HepG2 (cell line): Measurements from ENCODE around the gene CA12. TPM values are rescaled to one million over a fixed set of nuclear protein-coding genes. Genes with fewer than 3 reads are reported as not detected.

Experiments used
- ATAC-seq: fragments of 200-7000 bp; cut with Tn5 transposase; 3 replicates; pipeline ENCODE4 v1.9.1; 2020; ENCODE audit warnings: mild to moderate bottlenecking, moderate library complexity
- BruUV-seq: library from RNA; stranded (reverse); fragments of 400-500 nt; replicated peaks from 2 replicates; lab custom pipeline; 2021; lab: Mats Ljungman, UMichigan
- CTCF ChIA-PET: fragments of 300-600 bp; formaldehyde crosslinking; extraction: SDS; loops from one replicate; lab custom pipeline; 2021; ENCODE audit warnings: low total read pairs, inconsistent platforms, low intra/inter-chr PET ratio; lab: Yijun Ruan, JAX
- POLR2A ChIA-PET: fragments of 350-600 bp; sonication (Branson Sonifier 250); formaldehyde crosslinking; loops from one replicate; lab custom pipeline; 2020; ENCODE audit warnings: antibody characterized with exemption, inconsistent platforms; lab: Yijun Ruan, JAX
- DNase-seq: peaks from one replicate; pipeline ENCODE4 v3.0.0-alpha.2; 2015; ENCODE audit warnings: low spot score
- FAIRE-seq: peaks from 3 replicates; lab custom pipeline; 2011; peaks lifted over from hg19 to GRCh38; lab: Jason Lieb, UNC
- H2AFZ ChIP-seq: one replicate; pipeline ENCODE4 v1.6.1; 2011; ENCODE audit warnings: low read length, inconsistent platforms
- H3K27ac ChIP-seq: fragments of 300-600 bp; 3 replicates; pipeline ENCODE4 v1.8.0; 2011; ENCODE audit warnings: mixed run types, mild to moderate bottlenecking, mixed read lengths, low read length, inconsistent platforms; ENCODE audit not compliant: insufficient read depth; ENCODE audit errors: extremely low read length
- H3K27me3 ChIP-seq, 2 experiments: fragments of 200-600 bp in 1 of 2; 2 replicates in 1 of 2; 3 replicates in 1 of 2; pipeline versions ENCODE4 v1.6.0 to v1.8.0; 2011; ENCODE audit warnings: low read length in 2 of 2, mild to moderate bottlenecking in 2 of 2, moderate library complexity in 2 of 2, inconsistent platforms in 1 of 2; ENCODE audit not compliant: insufficient read depth in 2 of 2, control insufficient read depth in 1 of 2
- H3K36me3 ChIP-seq, 2 experiments: fragments of 200-600 bp in 1 of 2; replicated peaks in 1 of 2; 2 replicates in 1 of 2; 3 replicates in 1 of 2; pipeline versions ENCODE4 v1.5.1 to v1.8.0; 2011; ENCODE audit warnings: low read length in 2 of 2, inconsistent platforms in 1 of 2; ENCODE audit not compliant: insufficient read depth in 2 of 2, control insufficient read depth in 1 of 2
- H3K4me1 ChIP-seq: 2 replicates; pipeline ENCODE4 v1.5.1; 2012; ENCODE audit warnings: low read length, inconsistent platforms; ENCODE audit not compliant: insufficient read depth
- H3K4me2 ChIP-seq: 2 replicates; pipeline ENCODE4 v1.6.0; 2011; ENCODE audit warnings: low read depth, low read length, inconsistent platforms
- H3K4me3 ChIP-seq, 3 experiments: fragments of 200-600 bp in 1 of 3; sonication (generic), shearing (Covaris generic) in 1 of 3; replicated peaks in 1 of 3; 2 replicates each; pipeline ENCODE4 v1.5.1; 2011 to 2016; ENCODE audit warnings: low read length in 3 of 3, inconsistent platforms in 2 of 3, low read depth in 2 of 3, mild to moderate bottlenecking in 2 of 3, control low read depth in 1 of 3, mixed read lengths in 1 of 3; ENCODE audit not compliant: insufficient read depth in 1 of 3
- H3K79me2 ChIP-seq: one replicate; pipeline ENCODE4 v1.6.1; 2011; ENCODE audit warnings: low read length, inconsistent platforms; ENCODE audit not compliant: insufficient read depth
- H3K9ac ChIP-seq: 2 replicates; pipeline ENCODE4 v1.6.0; 2011; ENCODE audit warnings: mild to moderate bottlenecking, low read depth, low read length, inconsistent platforms; ENCODE audit not compliant: insufficient read depth
- H3K9me3 ChIP-seq: 2 replicates; pipeline ENCODE4 v1.5.1; 2012; ENCODE audit warnings: mild to moderate bottlenecking, low read length
- H4K20me1 ChIP-seq: 2 replicates; pipeline ENCODE4 v1.6.0; 2011; ENCODE audit warnings: inconsistent platforms, mild to moderate bottlenecking, low read length, moderate library complexity; ENCODE audit not compliant: insufficient read depth
- NR2C2 ChIP-seq: sonication (generic); formaldehyde crosslinking; IDR thresholded peaks from 2 replicates; pipeline ENCODE4 v1.4.0; 2020; ENCODE audit warnings: missing genetic modification reagents, mild to moderate bottlenecking, moderate library complexity, borderline replicate concordance
- PAWR ChIP-seq: sonication (generic); formaldehyde crosslinking; IDR thresholded peaks from 2 replicates; pipeline ENCODE4 v1.4.0; 2020; ENCODE audit warnings: missing genetic modification reagents, mild to moderate bottlenecking, borderline replicate concordance
- SALL2 ChIP-seq: sonication (generic); formaldehyde crosslinking; IDR thresholded peaks from 2 replicates; pipeline ENCODE4 v1.8.1; 2023; ENCODE audit warnings: mild to moderate bottlenecking, missing genetic modification reagents, inconsistent platforms
- ZNF337 ChIP-seq: sonication (generic); formaldehyde crosslinking; IDR thresholded peaks from 2 replicates; pipeline ENCODE4 v1.5.1; 2020; ENCODE audit warnings: missing genetic modification reagents, low read depth, mild to moderate bottlenecking, borderline replicate concordance
- ZNF441 ChIP-seq: sonication (generic); formaldehyde crosslinking; IDR thresholded peaks from 2 replicates; pipeline ENCODE4 v1.7.0; 2021; ENCODE audit warnings: missing genetic modification reagents, borderline replicate concordance
- ZNF549 ChIP-seq: sonication (generic); formaldehyde crosslinking; IDR thresholded peaks from 2 replicates; pipeline ENCODE4 v1.5.0; 2020; ENCODE audit warnings: missing genetic modification reagents
- ZNF605 ChIP-seq: sonication (generic); formaldehyde crosslinking; IDR thresholded peaks from 2 replicates; pipeline ENCODE4 v1.8.0; 2022; ENCODE audit warnings: mild to moderate bottlenecking, missing genetic modification reagents
- ZNF619 ChIP-seq: sonication (generic); formaldehyde crosslinking; IDR thresholded peaks from 2 replicates; pipeline ENCODE4 v1.4.0; 2020; ENCODE audit warnings: mild to moderate bottlenecking, missing genetic modification reagents
- WGBS: methylation state at CpG from one replicate; pipeline ENCODE4 v1.1.6; 2017; ENCODE audit warnings: low lambda C conversion rate; 5-methylcytosine and 5-hydroxymethylcytosine counted together
- in situ Hi-C: cut with HindIII; loops from 2 replicates; pipeline ENCODE4 v1.10.0; 2017; ENCODE audit warnings: low pct_unique_long_range_greater_than_20kb; ENCODE audit not compliant: extremely low pct_ligation_motif_present
- intact Hi-C: fragments of 100-400 bp; cut with micrococcal nuclease; formaldehyde crosslinking; loops from one replicate; pipeline ENCODE4 v1.10.0; 2022; ENCODE audit not compliant: unreplicated experiment
- polyA plus RNA-seq, 8 experiments: library from polyadenylated mRNA; depleted of rRNA in 3 of 8; stranded (reverse) in 7 of 8; unstranded in 1 of 8; fragments of >200 nt; fragmentation: Illumina TruSeq in 4 of 8; extraction: Trizol in 4 of 8; gene quantifications; 2 replicates each; pipeline versions ENCODE4 v1.2.1 to v1.2.3, GENCODE V29; 2011 to 2016; ENCODE audit warnings: low read depth in 4 of 8, missing spikeins in 1 of 8, mixed read lengths in 1 of 8; ENCODE audit not compliant: insufficient read depth in 1 of 8
- total RNA-seq, 5 experiments: library from RNA; depleted of rRNA; stranded (reverse); fragments of >200 nt; fragmentation: Illumina TruSeq; extraction: Trizol; gene quantifications; 2 replicates each; pipeline ENCODE4 v1.2.3, GENCODE V29; 2016; ENCODE audit warnings: low read depth in 1 of 5
- TF ChIP-seq, protein P1 (sequence below): sonication (generic); formaldehyde crosslinking; IDR thresholded peaks from 2 replicates; pipeline ENCODE4 v1.8.1; 2023; ENCODE audit warnings: missing genetic modification reagents, inconsistent platforms, borderline replicate concordance
- TF ChIP-seq, protein P2 (sequence below): IDR thresholded peaks from 2 replicates; pipeline ENCODE4 v1.6.1; 2016; ENCODE audit warnings: low read depth
- TF ChIP-seq, protein P3 (sequence below): sonication (generic); formaldehyde crosslinking; IDR thresholded peaks from 2 replicates; pipeline ENCODE4 v1.5.0; 2020; ENCODE audit warnings: missing genetic modification reagents
- TF ChIP-seq, protein P4 (sequence below): IDR thresholded peaks from 2 replicates; pipeline ENCODE4 v1.6.1; 2018; ENCODE audit warnings: missing genetic modification reagents

CA12 gene
- total and polyA plus RNA-seq, 2 of the 13 experiments (the other 11 are each of a cell fraction or from before 2014, with no cell fraction given), result 0.07 to 0.20 TPM

DNA sequence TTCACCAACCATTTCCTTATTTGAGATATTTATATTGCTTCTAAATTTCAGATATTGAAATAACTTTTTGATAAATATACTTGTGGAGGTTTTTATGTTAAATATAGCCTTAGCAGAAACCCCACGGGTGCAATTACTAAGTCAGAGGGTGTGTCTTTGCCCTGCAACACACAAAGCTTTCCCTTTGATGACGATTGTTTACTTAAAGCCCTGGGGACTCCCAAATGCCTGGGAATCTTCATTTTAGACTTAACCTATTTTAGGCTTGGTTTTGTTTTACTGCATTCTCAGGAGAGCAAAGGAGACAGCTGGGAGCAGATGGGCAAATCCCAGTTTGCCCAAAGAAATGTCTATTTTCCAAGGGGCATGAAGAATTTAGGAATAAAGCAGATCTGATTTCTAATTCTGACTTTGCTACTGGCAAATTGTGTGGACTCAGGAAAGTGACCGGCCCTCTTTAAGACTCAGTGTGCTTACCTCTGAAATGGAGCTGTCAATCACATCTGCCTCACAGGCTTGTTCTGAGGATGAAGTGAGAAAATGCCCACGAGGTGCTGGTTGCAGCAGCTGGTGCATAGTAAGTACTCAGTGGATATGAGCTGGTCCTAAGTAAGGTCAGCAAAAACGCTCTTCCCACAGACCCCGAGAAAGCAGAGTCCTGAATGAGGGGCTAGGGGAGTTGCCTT lies 49.3 kb upstream of the CA12 start:
- no peak overlapping the region for H2AFZ ChIP-seq
- intact Hi-C loops (no loop called here), in situ Hi-C loops (no loop called here)
- H3K27ac ChIP-seq, result no peak overlapping the region
- H3K36me3 ChIP-seq, result no peaks in the 10 kb centered on the region
- no peak overlapping the region for H3K4me2 ChIP-seq
- POLR2A ChIA-PET, result no interaction called here
- FAIRE-seq, result no peak
- H3K9me3 ChIP-seq, result peaks cover 5% of the 10 kb centered on the region; the same call in 1 of the 2 replicates
- WGBS, result 2% methylated on average over 6 of the region's 6 CpGs
- H3K4me3 ChIP-seq, result no peak overlapping the region
- TF ChIP-seq, protein P1, sequence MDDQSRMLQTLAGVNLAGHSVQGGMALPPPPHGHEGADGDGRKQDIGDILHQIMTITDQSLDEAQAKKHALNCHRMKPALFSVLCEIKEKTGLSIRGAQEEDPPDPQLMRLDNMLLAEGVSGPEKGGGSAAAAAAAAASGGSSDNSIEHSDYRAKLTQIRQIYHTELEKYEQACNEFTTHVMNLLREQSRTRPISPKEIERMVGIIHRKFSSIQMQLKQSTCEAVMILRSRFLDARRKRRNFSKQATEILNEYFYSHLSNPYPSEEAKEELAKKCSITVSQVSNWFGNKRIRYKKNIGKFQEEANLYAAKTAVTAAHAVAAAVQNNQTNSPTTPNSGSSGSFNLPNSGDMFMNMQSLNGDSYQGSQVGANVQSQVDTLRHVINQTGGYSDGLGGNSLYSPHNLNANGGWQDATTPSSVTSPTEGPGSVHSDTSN (CRISPR knock-in tag), result no peak
- no peak for TF ChIP-seq ZNF605 (CRISPR knock-in tag)
- no peak for TF ChIP-seq ZNF549 (CRISPR knock-in tag)
- TF ChIP-seq ZNF441, result no peak
- TF ChIP-seq NR2C2 (CRISPR knock-in tag), result no peak
- TF ChIP-seq SALL2, result no peak
- TF ChIP-seq ZNF619 (CRISPR knock-in tag), result no peak
- TF ChIP-seq, protein P2, sequence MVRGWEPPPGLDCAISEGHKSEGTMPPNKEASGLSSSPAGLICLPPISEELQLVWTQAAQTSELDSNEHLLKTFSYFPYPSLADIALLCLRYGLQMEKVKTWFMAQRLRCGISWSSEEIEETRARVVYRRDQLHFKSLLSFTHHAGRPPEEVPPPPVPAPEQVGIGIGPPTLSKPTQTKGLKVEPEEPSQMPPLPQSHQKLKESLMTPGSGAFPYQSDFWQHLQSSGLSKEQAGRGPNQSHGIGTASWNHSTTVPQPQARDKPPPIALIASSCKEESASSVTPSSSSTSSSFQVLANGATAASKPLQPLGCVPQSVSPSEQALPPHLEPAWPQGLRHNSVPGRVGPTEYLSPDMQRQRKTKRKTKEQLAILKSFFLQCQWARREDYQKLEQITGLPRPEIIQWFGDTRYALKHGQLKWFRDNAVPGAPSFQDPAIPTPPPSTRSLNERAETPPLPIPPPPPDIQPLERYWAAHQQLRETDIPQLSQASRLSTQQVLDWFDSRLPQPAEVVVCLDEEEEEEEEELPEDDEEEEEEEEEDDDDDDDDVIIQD (CRISPR knock-in tag), result no peak
- TF ChIP-seq, protein P3, sequence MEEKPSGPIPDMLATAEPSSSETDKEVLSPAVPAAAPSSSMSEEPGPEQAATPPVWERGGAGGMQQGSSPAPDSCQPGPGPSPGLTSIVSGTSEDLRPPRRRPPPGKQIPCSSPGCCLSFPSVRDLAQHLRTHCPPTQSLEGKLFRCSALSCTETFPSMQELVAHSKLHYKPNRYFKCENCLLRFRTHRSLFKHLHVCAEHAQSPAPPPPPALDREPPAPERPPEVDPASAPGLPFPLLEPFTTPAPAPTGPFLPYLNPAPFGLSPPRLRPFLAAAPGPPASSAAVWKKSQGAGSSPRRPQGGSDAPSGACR (CRISPR knock-in tag), result no peak
- TF ChIP-seq PAWR (CRISPR knock-in tag), result no peak
- TF ChIP-seq, protein P4, sequence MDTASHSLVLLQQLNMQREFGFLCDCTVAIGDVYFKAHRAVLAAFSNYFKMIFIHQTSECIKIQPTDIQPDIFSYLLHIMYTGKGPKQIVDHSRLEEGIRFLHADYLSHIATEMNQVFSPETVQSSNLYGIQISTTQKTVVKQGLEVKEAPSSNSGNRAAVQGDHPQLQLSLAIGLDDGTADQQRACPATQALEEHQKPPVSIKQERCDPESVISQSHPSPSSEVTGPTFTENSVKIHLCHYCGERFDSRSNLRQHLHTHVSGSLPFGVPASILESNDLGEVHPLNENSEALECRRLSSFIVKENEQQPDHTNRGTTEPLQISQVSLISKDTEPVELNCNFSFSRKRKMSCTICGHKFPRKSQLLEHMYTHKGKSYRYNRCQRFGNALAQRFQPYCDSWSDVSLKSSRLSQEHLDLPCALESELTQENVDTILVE, result no peak
- no peak for TF ChIP-seq ZNF337 (CRISPR knock-in tag)
- H3K4me1 ChIP-seq, result 0 out of 2 replicates have a peak, but pooled peaks cover 11% of the 10 kb centered on the region
- DNase-seq, result no peak
- no peak for ATAC-seq
- peaks cover 0 to 25% of the 10 kb centered on the region in 2 experiments; a peak in 2 of 5 replicates for H3K27me3 ChIP-seq
- no TSS peak for BruUV-seq
- no peak overlapping the region for H3K9ac ChIP-seq
- no peaks in the 10 kb centered on the region for H4K20me1 ChIP-seq
- H3K79me2 ChIP-seq, result no peaks in the 10 kb centered on the region
- CTCF ChIA-PET, result no interaction called here
